ENCODE results near the gene ZBTB16.

GRCh38 chr11:114065094-114065493 is 5.6 kb downstream of the ZBTB16 start:
- TF ChIP-seq, protein P1, sequence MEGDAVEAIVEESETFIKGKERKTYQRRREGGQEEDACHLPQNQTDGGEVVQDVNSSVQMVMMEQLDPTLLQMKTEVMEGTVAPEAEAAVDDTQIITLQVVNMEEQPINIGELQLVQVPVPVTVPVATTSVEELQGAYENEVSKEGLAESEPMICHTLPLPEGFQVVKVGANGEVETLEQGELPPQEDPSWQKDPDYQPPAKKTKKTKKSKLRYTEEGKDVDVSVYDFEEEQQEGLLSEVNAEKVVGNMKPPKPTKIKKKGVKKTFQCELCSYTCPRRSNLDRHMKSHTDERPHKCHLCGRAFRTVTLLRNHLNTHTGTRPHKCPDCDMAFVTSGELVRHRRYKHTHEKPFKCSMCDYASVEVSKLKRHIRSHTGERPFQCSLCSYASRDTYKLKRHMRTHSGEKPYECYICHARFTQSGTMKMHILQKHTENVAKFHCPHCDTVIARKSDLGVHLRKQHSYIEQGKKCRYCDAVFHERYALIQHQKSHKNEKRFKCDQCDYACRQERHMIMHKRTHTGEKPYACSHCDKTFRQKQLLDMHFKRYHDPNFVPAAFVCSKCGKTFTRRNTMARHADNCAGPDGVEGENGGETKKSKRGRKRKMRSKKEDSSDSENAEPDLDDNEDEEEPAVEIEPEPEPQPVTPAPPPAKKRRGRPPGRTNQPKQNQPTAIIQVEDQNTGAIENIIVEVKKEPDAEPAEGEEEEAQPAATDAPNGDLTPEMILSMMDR (IDR thresholded peaks at IDR 0.05) = no peak
- no peak for TF ChIP-seq ZFX (IDR thresholded peaks at IDR 0.05; ENCODE audit: borderline replicate concordance)
